ENCODE data around the gene SAMD14. TPM values are rescaled to one million over a fixed set of nuclear protein-coding genes. Genes with fewer than 3 reads are reported as not detected.

SAMD14 gene
- total and polyA plus RNA-seq, 4 donors, result 13.2 to 91.6 (median 47.0) TPM

- Histone ChIP-seq H3K27me3 (ENCODE audit: control insufficient read depth, insufficient read depth, low read length) (no peaks in the 10 kb centered on the region), H3K4me3 (ENCODE audit: low read depth, low read length) (no peak overlapping the region), H3K4me1 (ENCODE audit: control insufficient read depth, insufficient read depth, low read length) (peaks cover 21% of the 10 kb centered on the region), H3K9me3 (ENCODE audit: control insufficient read depth, insufficient read depth, low read length) (no peaks in the 10 kb centered on the region), H3K36me3 (ENCODE audit: control insufficient read depth, insufficient read depth, low read length) (no peaks in the 10 kb centered on the region), H3K27ac (ENCODE audit: low read depth, low read length) (no peak overlapping the region)
- WGBS (ENCODE audit: insufficient coverage), result 75% methylated on average over 3 of the region's 3 CpGs
- no peak for DNase-seq (ENCODE audit: low read depth in 4 of 6, low spot score in 6 of 6)
Observed at GRCh38 chr17:50165466-50165865, 35.5 kb upstream of the SAMD14 start.

DNA sequence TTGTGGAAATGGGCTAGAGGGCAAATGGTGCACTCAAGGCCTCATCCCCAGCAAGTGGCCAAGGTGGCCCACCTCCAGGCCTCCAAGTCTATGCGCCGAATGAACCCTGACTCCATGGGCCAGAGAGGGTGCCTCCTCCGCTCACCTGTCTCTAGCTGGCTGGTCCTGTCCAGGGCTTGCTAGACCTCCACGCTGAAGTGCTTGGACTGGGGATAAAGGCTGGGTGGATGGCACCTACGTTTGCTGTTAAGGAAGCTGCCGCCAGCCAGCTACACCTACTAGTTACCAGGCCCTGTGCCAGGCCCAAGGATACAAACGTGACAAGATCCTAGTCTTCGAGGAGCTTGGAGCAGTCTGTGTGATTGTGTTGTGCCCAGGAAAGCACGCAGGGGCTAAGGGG lies 35.1 kb upstream of the SAMD14 start:
- Histone ChIP-seq H3K27ac (ENCODE audit: low read depth, low read length) (no peak overlapping the region), H3K27me3 (ENCODE audit: control insufficient read depth, insufficient read depth, low read length) (no peaks in the 10 kb centered on the region), H3K4me3 (ENCODE audit: low read depth, low read length) (no peak overlapping the region), H3K36me3 (ENCODE audit: control insufficient read depth, insufficient read depth, low read length) (no peaks in the 10 kb centered on the region), H3K9me3 (ENCODE audit: control insufficient read depth, insufficient read depth, low read length) (no peaks in the 10 kb centered on the region), H3K4me1 (ENCODE audit: control insufficient read depth, insufficient read depth, low read length) (peaks cover 21% of the 10 kb centered on the region)
- WGBS (ENCODE audit: insufficient coverage), result 90% methylated on average over 7 of the region's 9 CpGs
- no peak for DNase-seq (ENCODE audit: low read depth in 4 of 6, low spot score in 6 of 6)

DNA sequence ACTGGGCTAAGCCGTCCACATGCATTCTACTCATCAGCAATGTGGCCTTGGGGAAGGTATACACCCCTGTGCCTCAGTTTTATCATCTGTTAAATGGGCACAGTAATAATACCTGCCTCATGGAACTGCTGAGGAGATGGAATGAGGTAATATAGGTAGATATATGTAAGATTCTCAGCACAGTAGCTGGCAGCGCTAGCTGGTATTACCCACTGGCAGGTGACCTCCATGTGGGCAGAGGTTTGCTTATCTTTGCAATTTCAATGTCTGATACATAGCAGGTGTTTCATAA lies 34.7 kb upstream of the SAMD14 start:
- Histone ChIP-seq H3K27me3 (ENCODE audit: control insufficient read depth, insufficient read depth, low read length) (no peaks in the 10 kb centered on the region), H3K4me1 (ENCODE audit: control insufficient read depth, insufficient read depth, low read length) (peaks cover 21% of the 10 kb centered on the region), H3K27ac (ENCODE audit: low read depth, low read length) (no peak overlapping the region), H3K36me3 (ENCODE audit: control insufficient read depth, insufficient read depth, low read length) (no peaks in the 10 kb centered on the region), H3K4me3 (ENCODE audit: low read depth, low read length) (no peak overlapping the region), H3K9me3 (ENCODE audit: control insufficient read depth, insufficient read depth, low read length) (no peaks in the 10 kb centered on the region)
- DNase-seq (ENCODE audit: low read depth in 4 of 6, low spot score in 6 of 6), result no peak
- 100% methylated on average over 2 of the region's 2 CpGs for WGBS (ENCODE audit: insufficient coverage)

GRCh38 chr17:50163843-50164696 lies 34.1 kb upstream of the SAMD14 start:
- H3K27ac ChIP-seq (ENCODE audit: low read depth, low read length), result no peak overlapping the region
- no peak overlapping the region for H3K4me3 ChIP-seq (ENCODE audit: low read depth, low read length)
- no peaks in the 10 kb centered on the region for H3K27me3 ChIP-seq (ENCODE audit: control insufficient read depth, insufficient read depth, low read length)
- WGBS (ENCODE audit: insufficient coverage), result 89% methylated on average over 8 of the region's 11 CpGs
- no peak for DNase-seq (ENCODE audit: low read depth in 4 of 6, low spot score in 6 of 6)
- no peaks in the 10 kb centered on the region for H3K36me3 ChIP-seq (ENCODE audit: control insufficient read depth, insufficient read depth, low read length)
- no peaks in the 10 kb centered on the region for H3K9me3 ChIP-seq (ENCODE audit: control insufficient read depth, insufficient read depth, low read length)
- H3K4me1 ChIP-seq (ENCODE audit: control insufficient read depth, insufficient read depth, low read length), result peaks cover 17% of the 10 kb centered on the region

GRCh38 chr17:50162466-50163254 lies 32.7 kb upstream of the SAMD14 start:
- Histone ChIP-seq H3K9me3 (ENCODE audit: control insufficient read depth, insufficient read depth, low read length) (no peaks in the 10 kb centered on the region), H3K4me3 (ENCODE audit: low read depth, low read length) (no peak overlapping the region), H3K4me1 (ENCODE audit: control insufficient read depth, insufficient read depth, low read length) (peaks cover 13% of the 10 kb centered on the region), H3K36me3 (ENCODE audit: control insufficient read depth, insufficient read depth, low read length) (no peaks in the 10 kb centered on the region), H3K27me3 (ENCODE audit: control insufficient read depth, insufficient read depth, low read length) (no peaks in the 10 kb centered on the region), H3K27ac (ENCODE audit: low read depth, low read length) (no peak overlapping the region)
- 94% methylated on average over 3 of the region's 8 CpGs for WGBS (ENCODE audit: insufficient coverage)
- no peak for DNase-seq (ENCODE audit: low read depth in 4 of 6, low spot score in 6 of 6)

- no peak for DNase-seq (ENCODE audit: low read depth in 4 of 6, low spot score in 6 of 6)
- Histone ChIP-seq H3K4me1 (ENCODE audit: control insufficient read depth, insufficient read depth, low read length) (peaks cover 13% of the 10 kb centered on the region), H3K27ac (ENCODE audit: low read depth, low read length) (peak overlapping the region; percentile 52), H3K36me3 (ENCODE audit: control insufficient read depth, insufficient read depth, low read length) (no peaks in the 10 kb centered on the region), H3K4me3 (ENCODE audit: low read depth, low read length) (peak overlapping the region; percentile 49), H3K9me3 (ENCODE audit: control insufficient read depth, insufficient read depth, low read length) (no peaks in the 10 kb centered on the region), H3K27me3 (ENCODE audit: control insufficient read depth, insufficient read depth, low read length) (no peaks in the 10 kb centered on the region)
- WGBS (ENCODE audit: insufficient coverage), result 47% methylated on average over 10 of the region's 16 CpGs
Observed at GRCh38 chr17:50161911-50162288, 31.9 kb upstream of the SAMD14 start.

DNA sequence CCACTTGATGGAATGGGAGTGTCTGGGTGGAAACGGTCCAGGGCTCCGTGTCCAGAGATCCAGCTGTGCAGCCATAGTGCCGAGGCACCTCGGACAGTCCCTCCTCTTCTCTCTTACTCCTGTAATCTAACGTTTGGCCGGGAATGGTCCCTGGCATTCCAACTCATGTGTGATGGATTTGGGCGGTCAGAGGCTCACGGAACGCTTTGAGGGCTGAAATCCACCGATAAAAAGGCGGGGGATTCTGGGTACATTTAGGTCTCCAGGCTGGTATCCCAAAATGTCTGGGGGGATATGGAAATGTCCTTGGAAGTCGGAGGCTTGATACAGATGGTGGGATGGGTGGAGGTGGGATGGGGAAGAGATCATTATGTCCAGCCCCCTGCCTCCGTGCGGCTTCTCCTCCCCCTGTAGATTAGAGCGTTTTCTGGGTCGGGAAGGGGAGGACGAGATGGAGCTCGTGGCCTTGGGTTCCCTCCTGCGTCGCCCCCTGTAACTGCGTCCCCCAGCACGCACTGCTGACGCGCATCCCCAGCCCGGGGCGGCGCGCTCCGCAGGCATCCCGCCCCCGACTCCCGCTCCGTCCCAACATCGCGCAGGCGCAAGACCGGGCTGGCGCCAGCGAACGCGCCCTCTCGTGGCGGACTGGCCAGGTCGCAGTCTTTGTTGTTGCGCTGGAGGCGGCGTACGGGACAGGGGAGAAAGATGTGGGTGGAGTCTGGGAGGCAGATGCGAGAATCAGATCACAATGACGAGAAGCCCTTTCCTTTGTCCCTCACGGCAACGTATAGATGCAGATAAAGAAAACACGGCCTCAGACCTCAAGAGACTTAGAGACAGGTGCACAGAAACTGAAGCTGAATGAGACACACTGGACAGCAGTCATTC lies 31.3 kb upstream of the SAMD14 start:
- peak overlapping the region; percentile 49 for H3K4me3 ChIP-seq (ENCODE audit: low read depth, low read length)
- peak; percentile 88 to 99 (median 92) for DNase-seq (ENCODE audit: low read depth in 4 of 6, low spot score in 6 of 6)
- WGBS (ENCODE audit: insufficient coverage), result under 1% methylated on average over 47 of the region's 53 CpGs
- peak overlapping the region; percentile 52 for H3K27ac ChIP-seq (ENCODE audit: low read depth, low read length)
- H3K36me3 ChIP-seq (ENCODE audit: control insufficient read depth, insufficient read depth, low read length), result no peaks in the 10 kb centered on the region
- H3K9me3 ChIP-seq (ENCODE audit: control insufficient read depth, insufficient read depth, low read length), result no peaks in the 10 kb centered on the region
- H3K4me1 ChIP-seq (ENCODE audit: control insufficient read depth, insufficient read depth, low read length), result peaks cover 13% of the 10 kb centered on the region
- H3K27me3 ChIP-seq (ENCODE audit: control insufficient read depth, insufficient read depth, low read length), result no peaks in the 10 kb centered on the region

DNA sequence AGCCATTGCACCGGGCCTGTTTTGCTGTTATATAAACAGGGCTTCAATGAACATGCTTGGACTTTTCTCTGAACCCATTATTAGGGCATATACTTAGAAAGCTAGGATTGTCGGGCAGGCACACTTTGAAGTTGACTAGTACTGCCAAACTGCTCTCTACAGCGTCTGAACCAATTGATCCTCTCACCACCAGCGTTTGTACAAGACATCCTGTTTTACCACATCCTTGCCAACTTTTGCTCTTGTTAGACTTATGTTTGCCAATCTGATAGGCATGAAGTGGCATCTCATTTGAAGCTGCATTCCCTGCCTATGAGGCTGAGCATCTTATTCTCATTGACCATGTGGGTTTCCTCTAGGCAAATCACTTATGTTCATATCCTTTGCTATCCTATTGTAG lies 27.9 kb upstream of the SAMD14 start:
- H3K36me3 ChIP-seq (ENCODE audit: control insufficient read depth, insufficient read depth, low read length), result no peaks in the 10 kb centered on the region
- no peaks in the 10 kb centered on the region for H3K27me3 ChIP-seq (ENCODE audit: control insufficient read depth, insufficient read depth, low read length)
- DNase-seq (ENCODE audit: low read depth in 4 of 6, low spot score in 6 of 6), result no peak
- no peaks in the 10 kb centered on the region for H3K9me3 ChIP-seq (ENCODE audit: control insufficient read depth, insufficient read depth, low read length)
- 72% methylated on average over 4 of the region's 4 CpGs for WGBS (ENCODE audit: insufficient coverage)
- H3K27ac ChIP-seq (ENCODE audit: low read depth, low read length), result no peak overlapping the region
- no peak overlapping the region for H3K4me3 ChIP-seq (ENCODE audit: low read depth, low read length)
- peaks cover 15% of the 10 kb centered on the region for H3K4me1 ChIP-seq (ENCODE audit: control insufficient read depth, insufficient read depth, low read length)

DNA sequence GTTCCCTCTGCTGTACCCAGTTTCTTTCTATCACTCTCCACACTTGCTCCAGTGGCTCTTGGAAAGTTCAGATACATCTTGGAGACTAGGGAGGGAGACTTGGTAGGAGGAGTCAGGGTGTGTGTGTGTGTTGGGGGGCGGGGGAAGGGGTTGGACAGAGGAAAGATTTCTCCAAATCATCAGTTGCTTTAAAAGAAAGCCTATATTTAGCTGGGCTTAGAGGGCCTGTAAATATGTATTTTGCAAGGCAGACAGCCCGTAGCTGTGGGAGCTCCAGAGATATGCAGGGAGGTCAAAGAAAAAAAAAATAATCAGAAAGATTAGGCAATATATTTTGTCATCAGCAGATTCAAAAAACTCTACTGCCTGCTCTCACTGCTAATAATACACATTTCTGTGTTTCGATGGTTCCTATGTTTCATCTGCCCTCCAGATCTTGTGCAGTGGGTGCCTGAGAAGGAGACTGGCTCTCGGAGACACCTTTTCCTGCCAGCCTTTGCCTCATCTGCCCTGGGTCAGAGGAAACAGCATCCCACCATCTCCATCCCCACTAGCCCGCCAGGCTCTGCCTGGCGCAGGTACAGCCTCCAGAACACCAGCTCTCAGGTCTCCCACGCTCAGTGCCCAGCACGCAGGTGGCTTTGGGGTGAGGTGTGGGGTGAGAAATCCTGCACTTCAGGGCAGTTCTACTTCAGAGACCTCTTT lies 25.3 kb upstream of the SAMD14 start:
- DNase-seq (ENCODE audit: low read depth in 4 of 6, low spot score in 6 of 6), result no peak
- no peaks in the 10 kb centered on the region for H3K36me3 ChIP-seq (ENCODE audit: control insufficient read depth, insufficient read depth, low read length)
- H3K4me3 ChIP-seq (ENCODE audit: low read depth, low read length), result no peak overlapping the region
- 58% methylated on average over 3 of the region's 8 CpGs for WGBS (ENCODE audit: insufficient coverage)
- peak overlapping the region; percentile 43 for H3K27ac ChIP-seq (ENCODE audit: low read depth, low read length)
- peaks cover 19% of the 10 kb centered on the region for H3K4me1 ChIP-seq (ENCODE audit: control insufficient read depth, insufficient read depth, low read length)
- no peaks in the 10 kb centered on the region for H3K9me3 ChIP-seq (ENCODE audit: control insufficient read depth, insufficient read depth, low read length)
- H3K27me3 ChIP-seq (ENCODE audit: control insufficient read depth, insufficient read depth, low read length), result no peaks in the 10 kb centered on the region

Data from spinal cord (tissue), 10 donors.